ENCODE measurements around the gene HDGF.

HDGF gene

GRCh38 chr1:156751451-156751756 lies at the start of gene HDGF:
HDGF (minus strand) TSS chr1:156751675; CDS start chr1:156751429, 246 bp downstream.
- DNase-seq (ENCODE audit: low read depth in 2 of 2) = no peak

GRCh38 chr1:156797212-156797871 lies 45.9 kb upstream of the HDGF start:
- DNase-seq (ENCODE audit: low read depth in 2 of 2) = no peak

GRCh38 chr1:156796340-156797097 lies 45.0 kb upstream of the HDGF start:
- DNase-seq (ENCODE audit: low read depth in 2 of 2) = no peak

- DNase-seq (ENCODE audit: low read depth in 2 of 2) = no peak
Observed at GRCh38 chr1:156795787-156796186, 44.3 kb upstream of the HDGF start.

GRCh38 chr1:156795374-156795733 lies 43.9 kb upstream of the HDGF start:
- DNase-seq (ENCODE audit: low read depth in 2 of 2) = no peak

GRCh38 chr1:156794506-156795373 lies 43.3 kb upstream of the HDGF start:
- no peak for DNase-seq (ENCODE audit: low read depth in 2 of 2)

GRCh38 chr1:156789621-156790318 lies 38.3 kb upstream of the HDGF start:
- DNase-seq (ENCODE audit: low read depth in 2 of 2) = no peak

- DNase-seq (ENCODE audit: low read depth in 2 of 2) = no peak
Observed at GRCh38 chr1:156788136-156788535, 36.7 kb upstream of the HDGF start.

- DNase-seq (ENCODE audit: low read depth in 2 of 2) = no peak
Observed at GRCh38 chr1:156786640-156787039, 35.2 kb upstream of the HDGF start.

- no peak for DNase-seq (ENCODE audit: low read depth in 2 of 2)
Observed at GRCh38 chr1:156785458-156785857, 34.0 kb upstream of the HDGF start.

GRCh38 chr1:156781585-156782186 lies 30.2 kb upstream of the HDGF start:
- no peak for DNase-seq (ENCODE audit: low read depth in 2 of 2)

- DNase-seq (ENCODE audit: low read depth in 2 of 2) = no peak
Observed at GRCh38 chr1:156777573-156777972, 26.1 kb upstream of the HDGF start.

- no peak for DNase-seq (ENCODE audit: low read depth in 2 of 2)
Observed at GRCh38 chr1:156776942-156777341, 25.5 kb upstream of the HDGF start.

- no peak for DNase-seq (ENCODE audit: low read depth in 2 of 2)
Observed at GRCh38 chr1:156775799-156776198, 24.3 kb upstream of the HDGF start.

GRCh38 chr1:156773607-156774006 lies 22.1 kb upstream of the HDGF start:
- DNase-seq (ENCODE audit: low read depth in 2 of 2) = no peak

- no peak for DNase-seq (ENCODE audit: low read depth in 2 of 2)
Observed at GRCh38 chr1:156772728-156773497, 21.4 kb upstream of the HDGF start.

- no peak for DNase-seq (ENCODE audit: low read depth in 2 of 2)
Observed at GRCh38 chr1:156772222-156772621, 20.7 kb upstream of the HDGF start.

- DNase-seq (ENCODE audit: low read depth in 2 of 2) = no peak
Observed at GRCh38 chr1:156768610-156769295, 17.3 kb upstream of the HDGF start.

- no peak for DNase-seq (ENCODE audit: low read depth in 2 of 2)
Observed at GRCh38 chr1:156767879-156768604, 16.6 kb upstream of the HDGF start.
